H1 (cell line): ENCODE data around the gene CCDC80. TPM values are rescaled to one million over a fixed set of nuclear protein-coding genes. Genes with fewer than 3 reads are reported as not detected.

Experiments used
- CTCF ChIA-PET: fragments of 300-600 bp; sonication (Branson Sonifier 250); formaldehyde crosslinking; loops from one replicate; lab custom pipeline; 2021; ENCODE audit not compliant: partially characterized antibody; lab: Charles Lee
- POLR2A ChIA-PET: fragments of 300-600 bp; sonication (Branson Sonifier 250); formaldehyde crosslinking; loops from one replicate; lab custom pipeline; 2021; ENCODE audit warnings: inconsistent platforms; ENCODE audit not compliant: partially characterized antibody; lab: Charles Lee
- DNase-seq, 2 experiments: peaks; one replicate each; pipeline versions ENCODE4 v3.0.0 to v3.0.0-alpha.2; 2010 to 2022; ENCODE audit warnings: low spot score in 2 of 2, low read depth in 1 of 2, mixed read lengths in 1 of 2
- FAIRE-seq: peaks from 2 replicates; lab custom pipeline; 2011; peaks lifted over from hg19 to GRCh38; lab: Jason Lieb, UNC
- H2AFZ ChIP-seq: 2 replicates; pipeline ENCODE4 v1.8.1; 2012; ENCODE audit warnings: low read length, inconsistent platforms
- H2AK5ac ChIP-seq: 2 replicates; pipeline ENCODE4 v1.6.1; 2013; ENCODE audit warnings: low read depth, low read length
- H2BK120ac ChIP-seq: replicated peaks from 2 replicates; pipeline ENCODE3; 2013; ENCODE audit warnings: low read depth, low read length, inconsistent platforms
- H2BK12ac ChIP-seq: 2 replicates; pipeline ENCODE4 v1.6.1; 2013; ENCODE audit warnings: low read depth, low read length
- H2BK15ac ChIP-seq: 2 replicates; pipeline ENCODE4 v1.6.1; 2013; ENCODE audit warnings: low read length
- H2BK20ac ChIP-seq: 2 replicates; pipeline ENCODE4 v1.6.1; 2013; ENCODE audit warnings: low read length
- H2BK5ac ChIP-seq: 2 replicates; pipeline ENCODE4 v1.6.1; 2013; ENCODE audit warnings: low read depth, low read length
- H3K14ac ChIP-seq: 2 replicates; pipeline ENCODE4 v1.6.1; 2013; ENCODE audit warnings: inconsistent platforms; ENCODE audit not compliant: insufficient read length
- H3K18ac ChIP-seq: 2 replicates; pipeline ENCODE4 v1.6.1; 2013; ENCODE audit warnings: low read length; ENCODE audit errors: extremely low read depth
- H3K23ac ChIP-seq: 2 replicates; pipeline ENCODE4 v1.6.1; 2013; ENCODE audit warnings: inconsistent platforms; ENCODE audit not compliant: insufficient read length
- H3K23me2 ChIP-seq: 2 replicates; pipeline ENCODE4 v1.6.1; 2013; ENCODE audit warnings: low read depth, low read length
- H3K27ac ChIP-seq: 2 replicates; pipeline ENCODE4 v1.6.1; 2011; ENCODE audit warnings: low read depth, low read length, inconsistent platforms
- H3K27me3 ChIP-seq, 4 experiments: replicated peaks in 1 of 4; 1 replicate in 1 of 4; 2 replicates in 3 of 4; pipeline versions ENCODE4 v1.6.1 to v1.8.1; 2011 to 2013; ENCODE audit warnings: low read length in 3 of 4, mild to moderate bottlenecking in 3 of 4, inconsistent platforms in 2 of 4, mixed read lengths in 2 of 4, moderate library complexity in 1 of 4; ENCODE audit not compliant: control insufficient read depth in 3 of 4, insufficient read depth in 3 of 4; ENCODE audit errors: extremely low read depth in 1 of 4
- H3K36me3 ChIP-seq, 4 experiments: 2 replicates each; pipeline versions ENCODE4 v1.6.1 to v1.8.1; 2011 to 2013; ENCODE audit warnings: mild to moderate bottlenecking in 4 of 4, low read length in 3 of 4, moderate library complexity in 2 of 4, control low read depth in 1 of 4, inconsistent platforms in 1 of 4; ENCODE audit not compliant: insufficient read depth in 4 of 4, control insufficient read depth in 2 of 4
- H3K4ac ChIP-seq: replicated peaks from 2 replicates; pipeline ENCODE3; 2013; ENCODE audit warnings: low read length, low read depth, mixed read lengths, inconsistent platforms; ENCODE audit not compliant: insufficient read length
- H3K4me1 ChIP-seq, 4 experiments: replicated peaks in 1 of 4; 1 replicate in 1 of 4; 2 replicates in 3 of 4; pipeline versions ENCODE4 v1.6.1 to v1.8.1; 2011 to 2013; ENCODE audit warnings: low read length in 3 of 4, inconsistent platforms in 2 of 4, mixed read lengths in 1 of 4; ENCODE audit not compliant: insufficient read depth in 4 of 4, control insufficient read depth in 3 of 4
- H3K4me2 ChIP-seq, 2 experiments: 2 replicates each; pipeline versions ENCODE4 v1.6.1 to v1.8.1; 2011 to 2013; ENCODE audit warnings: low read depth in 2 of 2, low read length in 2 of 2, control low read depth in 1 of 2, inconsistent platforms in 1 of 2, mild to moderate bottlenecking in 1 of 2; ENCODE audit not compliant: insufficient read depth in 1 of 2
- H3K4me3 ChIP-seq, 4 experiments: fragments of 200-600, 300-600 bp in 1 of 4; sonication (generic), shearing (Covaris generic), sonication (Bioruptor Twin) in 1 of 4; 2 replicates each; pipeline versions ENCODE4 v1.5.1 to v1.8.1; 2011 to 2016; ENCODE audit warnings: low read length in 4 of 4, low read depth in 3 of 4, control low read depth in 2 of 4, inconsistent platforms in 2 of 4, mild to moderate bottlenecking in 2 of 4, mixed read lengths in 1 of 4, moderate library complexity in 1 of 4; ENCODE audit not compliant: insufficient read depth in 2 of 4; ENCODE audit errors: extremely low read depth in 1 of 4
- H3K56ac ChIP-seq: replicated peaks from 2 replicates; pipeline ENCODE3; 2013; ENCODE audit warnings: low read depth, mild to moderate bottlenecking, mixed read lengths, low read length, inconsistent platforms; ENCODE audit not compliant: insufficient read length
- H3K79me1 ChIP-seq: 2 replicates; pipeline ENCODE4 v1.6.1; 2013; ENCODE audit warnings: low read depth, low read length, control low read depth
- H3K79me2 ChIP-seq, 2 experiments: 2 replicates each; pipeline versions ENCODE4 v1.6.1 to v1.8.1; 2012 to 2013; ENCODE audit warnings: low read length in 2 of 2, mild to moderate bottlenecking in 2 of 2, inconsistent platforms in 1 of 2; ENCODE audit not compliant: insufficient read depth in 2 of 2, control insufficient read depth in 1 of 2
- H3K9ac ChIP-seq, 4 experiments: replicated peaks in 1 of 4; 1 replicate in 1 of 4; 2 replicates in 3 of 4; pipeline versions ENCODE4 v1.6.1 to v1.8.1; 2011 to 2013; ENCODE audit warnings: low read depth in 3 of 4, low read length in 3 of 4, control low read depth in 2 of 4, mild to moderate bottlenecking in 2 of 4, moderate library complexity in 2 of 4, inconsistent platforms in 1 of 4; ENCODE audit errors: extremely low read depth in 1 of 4
- H3K9me3 ChIP-seq, 2 experiments: 2 replicates each; pipeline versions ENCODE4 v1.6.1 to v1.8.1; 2012 to 2013; ENCODE audit warnings: mild to moderate bottlenecking in 2 of 2, moderate library complexity in 2 of 2, control low read depth in 1 of 2, inconsistent platforms in 1 of 2, low read depth in 1 of 2, low read length in 1 of 2, mixed read lengths in 1 of 2; ENCODE audit not compliant: insufficient read depth in 2 of 2
- H4K20me1 ChIP-seq, 2 experiments: replicated peaks in 1 of 2; 2 replicates each; pipeline versions ENCODE3 to v1.8.1; 2011 to 2013; ENCODE audit warnings: inconsistent platforms in 2 of 2, low read length in 2 of 2, mild to moderate bottlenecking in 1 of 2; ENCODE audit not compliant: insufficient read depth in 2 of 2, control insufficient read depth in 1 of 2
- H4K5ac ChIP-seq: 2 replicates; pipeline ENCODE4 v1.6.1; 2013; ENCODE audit warnings: low read length, low read depth, mixed read lengths, inconsistent platforms; ENCODE audit not compliant: insufficient read length
- H4K8ac ChIP-seq: 2 replicates; pipeline ENCODE4 v1.8.0; 2013; ENCODE audit warnings: mild to moderate bottlenecking, moderate library complexity, low read length, inconsistent platforms; ENCODE audit not compliant: insufficient read depth; ENCODE audit errors: extremely low read depth
- H4K91ac ChIP-seq: replicated peaks from 2 replicates; pipeline ENCODE3; 2013; ENCODE audit warnings: low read length, mixed read lengths, inconsistent platforms; ENCODE audit not compliant: insufficient read length
- ASH2L ChIP-seq: fragments of 200-600, 300-600 bp; sonication (generic); IDR thresholded peaks from one replicate; pipeline ENCODE4 v1.7.1; 2017; ENCODE audit warnings: low read length
- CBX5 ChIP-seq: fragments of 300-800, 300-1000 bp; sonication (generic); IDR thresholded peaks from 2 replicates; pipeline ENCODE4 v1.7.1; 2016; ENCODE audit warnings: antibody characterized with exemption, low read length, low read depth
- MAFK ChIP-seq: IDR thresholded peaks from 2 replicates; pipeline ENCODE4 v1.6.1; 2012; ENCODE audit warnings: low read depth, mild to moderate bottlenecking, improper control_type of control experiment, low read length
- SIRT6 ChIP-seq: IDR thresholded peaks from one replicate; pipeline ENCODE4 v1.7.1; 2012; ENCODE audit warnings: low read length, inconsistent platforms
- SP2 ChIP-seq: IDR thresholded peaks from 2 replicates; pipeline ENCODE4 v1.6.1; 2012; ENCODE audit warnings: mild to moderate bottlenecking, low read length, inconsistent platforms
- TEAD4 ChIP-seq: IDR thresholded peaks from 2 replicates; pipeline ENCODE4 v1.6.1; 2012; ENCODE audit warnings: low read depth, low read length, inconsistent platforms, mixed read lengths
- polyA plus RNA-seq, 7 experiments: library from polyadenylated mRNA; depleted of rRNA in 3 of 7; stranded (reverse) in 5 of 7; unstranded in 2 of 7; fragments of >200 nt in 5 of 7; fragments of 200-250 nt in 2 of 7; gene quantifications; 1 replicate in 5 of 7; 2 replicates in 1 of 7; 4 replicates in 1 of 7; pipeline versions ENCODE4 v1.2.1 to v1.2.3, GENCODE V29; 2011 to 2013; ENCODE audit warnings: missing spikeins in 2 of 7, mixed read lengths in 2 of 7
- total RNA-seq: library from RNA; stranded (reverse); fragmentation: NEBNext Ultra II Directional; extraction: Animal tissue kit (Norgen Biotek cat#: 25700); gene quantifications from 2 replicates; pipeline ENCODE4 v1.2.1, GENCODE V29; 2021

CCDC80 gene
- total and polyA plus RNA-seq, 2 of the 8 experiments (the other 6 are each of a cell fraction or from before 2014, with no cell fraction given), result 1.1 to 12.9 TPM

DNA sequence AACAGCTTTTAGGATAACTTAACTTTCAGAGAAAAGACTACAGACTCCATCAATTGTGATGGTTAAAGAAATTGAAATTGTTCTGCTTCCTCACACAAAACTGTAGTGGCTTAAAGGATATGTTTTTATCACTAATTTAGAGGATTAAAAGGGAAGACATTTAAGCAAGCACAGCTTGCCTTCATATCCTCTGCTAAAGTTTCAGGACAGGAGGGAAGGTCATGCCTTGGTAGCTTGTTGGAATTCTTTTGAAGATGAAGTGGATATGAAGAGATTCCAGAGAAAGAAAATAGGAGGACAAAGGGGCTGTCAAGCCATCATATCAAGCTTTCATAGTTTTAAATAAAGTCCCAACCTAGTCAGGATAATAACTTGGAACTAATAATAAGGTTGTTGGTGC is 33.1 kb downstream of the CCDC80 start:
- DNase-seq, result no peak
- no peak overlapping the region for H4K5ac ChIP-seq
- no peaks in the 10 kb centered on the region for H3K9me3 ChIP-seq
- H3K9ac ChIP-seq, result no peak overlapping the region
- no peak overlapping the region for H2AFZ ChIP-seq
- H3K23me2 ChIP-seq, result no peaks in the 10 kb centered on the region
- no peak for FAIRE-seq
- no peak overlapping the region for H3K4me2 ChIP-seq
- H3K27ac ChIP-seq, result no peak overlapping the region
- TF ChIP-seq ASH2L (no peak), MAFK (no peak), SP2 (no peak), SIRT6 (no peak), TEAD4 (no peak), CBX5 (no peak)
- TF ChIP-seq, all 59 proteins: peak for 0
- Histone ChIP-seq H3K56ac (no peak overlapping the region), H3K14ac (no peak overlapping the region), H3K4me1 (no peaks in the 10 kb centered on the region), H3K79me1 (no peaks in the 10 kb centered on the region), H2BK20ac (no peak overlapping the region), H2BK12ac (no peak overlapping the region), H3K79me2 (no peaks in the 10 kb centered on the region), H3K27me3 (no peaks in the 10 kb centered on the region), H4K20me1 (no peaks in the 10 kb centered on the region), H3K36me3 (no peaks in the 10 kb centered on the region), H2AK5ac (no peak overlapping the region), H3K4me3 (no peak overlapping the region), H4K8ac (no peak overlapping the region), H2BK5ac (no peak overlapping the region), H2BK15ac (no peak overlapping the region), H3K4ac (no peak overlapping the region), H2BK120ac (no peak overlapping the region), H4K91ac (no peak overlapping the region), H3K18ac (no peak overlapping the region), H3K23ac (no peak overlapping the region)
- POLR2A ChIA-PET, result interaction anchor here (1.1 to 1.2 kb wide), 2 partner anchors 8 to 34 kb away, joined by 3 to 4 read pairs; no protein-coding TSS in a partner anchor
- CTCF ChIA-PET, result interaction anchor here (0.7 to 1.5 kb wide), 3 partner anchors 35 to 314 kb away, joined by 3 to 4 read pairs (median 4); partner anchors contain the start of gene SLC9C1
